Endothelial cell of umbilical vein (primary cell): ENCODE data around the gene RHOF.

ENCODE experiments used
- EZH2 ChIP-seq: IDR thresholded peaks from 2 replicates; pipeline ENCODE4 v1.6.1; 2012; ENCODE audit warnings: borderline replicate concordance, low read depth, mild to moderate bottlenecking, moderate library complexity, low read length, inconsistent platforms; ENCODE audit not compliant: severe bottlenecking
- POLR2A ChIP-seq: IDR thresholded peaks from 2 replicates; pipeline ENCODE4 v1.6.1; 2012; ENCODE audit warnings: low read depth, mild to moderate bottlenecking, control low read depth, low read length
- POLR2AphosphoS5 ChIP-seq: IDR thresholded peaks from 2 replicates; pipeline ENCODE4 v1.6.1; 2012; ENCODE audit warnings: low read depth, mild to moderate bottlenecking, control low read depth, low read length, moderate library complexity; ENCODE audit not compliant: insufficient read depth
- TF ChIP-seq, protein P1 (sequence below), 2 donors: IDR thresholded peaks; 1 replicate in 1 of 2; 2 replicates in 1 of 2; pipeline ENCODE4 v1.5.1; 2011; ENCODE audit warnings: low read length in 2 of 2, mild to moderate bottlenecking in 2 of 2, moderate library complexity in 2 of 2, control low read depth in 1 of 2, inconsistent platforms in 1 of 2, low read depth in 1 of 2; ENCODE audit not compliant: insufficient read depth in 1 of 2; ENCODE audit errors: extremely low read depth in 1 of 2

- TF ChIP-seq POLR2A (no peak), EZH2 (no peak), POLR2AphosphoS5 (no peak)
- TF ChIP-seq, protein P1, sequence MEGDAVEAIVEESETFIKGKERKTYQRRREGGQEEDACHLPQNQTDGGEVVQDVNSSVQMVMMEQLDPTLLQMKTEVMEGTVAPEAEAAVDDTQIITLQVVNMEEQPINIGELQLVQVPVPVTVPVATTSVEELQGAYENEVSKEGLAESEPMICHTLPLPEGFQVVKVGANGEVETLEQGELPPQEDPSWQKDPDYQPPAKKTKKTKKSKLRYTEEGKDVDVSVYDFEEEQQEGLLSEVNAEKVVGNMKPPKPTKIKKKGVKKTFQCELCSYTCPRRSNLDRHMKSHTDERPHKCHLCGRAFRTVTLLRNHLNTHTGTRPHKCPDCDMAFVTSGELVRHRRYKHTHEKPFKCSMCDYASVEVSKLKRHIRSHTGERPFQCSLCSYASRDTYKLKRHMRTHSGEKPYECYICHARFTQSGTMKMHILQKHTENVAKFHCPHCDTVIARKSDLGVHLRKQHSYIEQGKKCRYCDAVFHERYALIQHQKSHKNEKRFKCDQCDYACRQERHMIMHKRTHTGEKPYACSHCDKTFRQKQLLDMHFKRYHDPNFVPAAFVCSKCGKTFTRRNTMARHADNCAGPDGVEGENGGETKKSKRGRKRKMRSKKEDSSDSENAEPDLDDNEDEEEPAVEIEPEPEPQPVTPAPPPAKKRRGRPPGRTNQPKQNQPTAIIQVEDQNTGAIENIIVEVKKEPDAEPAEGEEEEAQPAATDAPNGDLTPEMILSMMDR (IDR thresholded peaks at IDR 0.05; ENCODE audit: extremely low read depth in 1 of 2, insufficient read depth in 1 of 2, low read depth in 1 of 2, low read length in 2 of 2) = no peak
Measured at GRCh38 chr12:121827351-121828099, 34.0 kb upstream of the RHOF start.
